Measurements from ENCODE around the gene LRRC40.
A peak's percentile ranks its signal among the peaks of the same experiment; 100 is the strongest.
"Not testable (repeated sequence)": the region's sequence is repeated elsewhere in the genome, so short reads cannot be mapped to it uniquely, and the experiment has no call there.

The LRRC40 gene

DNA sequence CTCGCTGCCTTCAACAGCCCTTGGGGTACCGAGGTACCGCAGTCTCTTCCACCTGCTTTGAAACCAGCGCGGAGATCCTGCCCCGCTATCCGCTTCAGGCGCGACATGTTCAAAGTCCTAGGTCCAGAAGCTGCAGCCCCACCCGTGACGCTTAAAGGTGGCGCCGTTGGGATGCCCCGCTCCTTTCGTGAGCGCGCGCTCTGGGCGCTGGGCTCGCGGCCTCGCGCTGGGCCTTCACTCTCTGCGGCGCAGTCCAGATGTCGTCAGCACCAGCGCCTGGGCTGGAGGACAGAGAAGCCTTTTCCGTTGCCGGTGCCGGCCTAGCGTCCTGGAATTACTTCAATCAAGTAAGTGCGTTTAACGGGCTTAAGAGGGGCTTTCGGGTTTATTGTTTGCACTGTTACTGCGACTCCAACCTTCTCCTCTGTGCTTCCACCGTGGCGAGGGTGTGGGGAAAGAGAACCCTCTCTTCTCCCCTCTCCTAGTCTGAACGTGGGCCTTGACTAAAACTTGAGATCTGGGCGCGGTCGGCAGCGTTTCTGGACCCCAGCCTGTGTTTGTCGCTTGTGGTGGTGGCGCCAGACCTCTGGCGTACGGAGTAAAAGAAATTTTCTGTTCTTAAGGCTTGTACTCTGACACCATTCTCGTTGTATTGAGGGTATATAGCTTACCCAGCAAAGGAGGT is at the start of gene LRRC40:
TSS of gene LRRC40 (minus strand) at position 146 of the 685 bp plus-strand sequence. CDS start at position 107, 39 bp downstream.
- DNase-seq, result peak; percentile 84

DNA sequence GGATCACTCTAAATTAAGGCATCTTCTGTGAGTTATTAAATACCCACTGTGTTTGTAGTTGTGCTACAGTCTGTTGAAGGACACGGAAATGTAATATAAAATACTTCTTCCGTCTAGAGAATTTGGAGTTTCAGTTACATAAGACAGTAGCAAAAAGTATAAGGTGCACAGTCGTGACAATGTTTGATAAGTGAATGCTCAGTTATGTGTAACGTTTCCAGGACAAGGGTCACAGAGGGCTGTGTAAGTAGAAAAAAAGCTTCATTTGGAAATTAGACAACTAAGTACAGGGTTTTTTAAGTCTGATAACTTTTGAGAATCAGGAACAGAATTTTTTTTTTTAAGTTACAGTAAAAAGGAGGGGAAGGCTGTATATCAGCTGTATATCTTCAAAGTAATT is 43.4 kb upstream of the LRRC40 start:
- DNase-seq, result no peak

DNA sequence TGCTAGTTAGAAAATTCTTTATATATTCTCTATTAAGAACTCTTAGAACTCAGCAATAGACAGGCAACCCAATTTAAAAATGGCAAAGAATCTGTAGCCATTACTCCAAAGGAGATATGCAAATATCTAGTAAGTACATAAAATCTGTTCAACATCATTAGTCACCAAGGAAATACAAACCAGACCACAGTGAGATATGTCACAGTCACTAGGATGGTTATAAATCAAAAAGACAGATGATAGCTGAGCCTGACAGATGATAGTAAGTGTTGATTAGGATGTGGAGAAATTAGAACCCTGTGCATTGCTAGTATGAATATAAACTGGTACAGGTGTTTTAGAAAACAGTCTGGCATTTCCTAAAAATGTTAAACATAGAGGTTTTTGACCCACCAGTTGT is 42.4 kb upstream of the LRRC40 start:
- no peak for DNase-seq

DNA sequence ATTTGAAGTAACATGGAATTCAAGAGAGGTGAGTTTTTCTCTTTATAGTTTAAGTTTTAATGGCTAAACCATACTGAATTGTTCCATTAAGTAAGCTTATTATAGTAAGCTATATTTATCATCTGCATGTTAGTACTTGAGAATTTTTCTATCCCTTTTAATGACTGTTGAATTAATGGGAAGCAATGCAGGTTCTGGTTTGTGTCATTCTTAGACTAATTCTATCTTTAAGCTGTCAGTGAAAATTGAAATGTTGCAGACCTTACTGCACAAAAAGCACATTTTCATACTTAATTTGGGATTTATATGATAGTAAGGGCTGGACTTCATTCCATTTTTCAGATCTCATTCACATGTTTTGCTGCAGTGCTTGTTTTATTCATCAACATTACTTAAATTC is 41.7 kb upstream of the LRRC40 start:
- no peak for DNase-seq

DNA sequence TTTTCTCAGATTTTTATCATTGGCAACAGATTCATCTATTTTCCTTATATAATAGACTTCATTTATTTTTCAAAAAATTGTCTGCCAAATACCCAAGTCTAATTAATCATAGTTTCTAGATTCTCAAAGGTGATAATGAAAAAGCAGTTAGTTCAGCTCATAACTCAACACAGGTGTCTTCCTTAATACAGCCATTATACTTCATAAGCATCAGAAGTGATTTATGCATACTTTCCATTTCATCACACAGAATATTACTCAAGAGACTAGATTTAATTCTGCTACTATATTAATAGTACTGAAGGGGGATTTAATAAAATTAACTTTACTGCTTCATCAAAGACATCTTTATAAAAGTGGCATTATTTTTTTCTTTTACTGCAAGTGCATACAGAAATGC is 34.6 kb upstream of the LRRC40 start:
- no peak for DNase-seq

DNA sequence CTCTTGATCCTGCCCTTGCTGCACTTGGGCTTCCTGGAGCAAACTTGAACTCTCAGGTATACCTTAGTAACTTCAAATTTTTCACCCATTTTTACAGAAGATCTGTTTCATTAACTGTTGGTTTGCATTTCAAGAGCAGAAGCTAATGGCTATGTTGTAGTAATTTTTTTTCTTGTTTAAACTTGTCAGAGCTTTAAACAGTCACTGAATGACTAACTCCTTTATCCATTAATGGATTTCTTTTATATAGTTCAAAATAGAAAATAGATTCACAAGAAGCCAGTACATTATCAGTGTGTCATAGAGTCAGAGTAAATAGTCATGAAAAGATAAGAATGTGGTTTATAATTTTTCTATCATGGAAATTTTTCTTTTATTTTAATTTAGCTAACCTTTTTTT is 29.4 kb upstream of the LRRC40 start:
- DNase-seq, result no peak

DNA sequence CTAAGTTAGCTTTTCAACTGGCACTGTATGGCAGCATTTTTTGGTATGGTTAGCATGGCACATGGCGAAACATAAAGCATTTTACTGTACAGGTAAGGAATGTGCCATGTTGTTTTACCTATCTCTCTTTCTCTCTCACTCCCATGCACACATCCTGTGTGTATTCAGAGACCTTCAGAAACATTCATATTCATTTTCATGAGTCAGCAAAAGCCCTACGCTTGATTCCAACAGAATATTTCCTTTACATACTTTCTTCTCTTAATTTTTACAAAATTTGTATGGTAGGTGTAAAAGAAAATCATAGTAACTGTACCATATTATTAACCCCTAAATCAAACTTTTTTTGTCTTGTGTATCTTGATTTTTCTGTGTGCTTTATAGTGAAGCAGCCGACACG is 26.1 kb upstream of the LRRC40 start:
- no peak for DNase-seq

DNA sequence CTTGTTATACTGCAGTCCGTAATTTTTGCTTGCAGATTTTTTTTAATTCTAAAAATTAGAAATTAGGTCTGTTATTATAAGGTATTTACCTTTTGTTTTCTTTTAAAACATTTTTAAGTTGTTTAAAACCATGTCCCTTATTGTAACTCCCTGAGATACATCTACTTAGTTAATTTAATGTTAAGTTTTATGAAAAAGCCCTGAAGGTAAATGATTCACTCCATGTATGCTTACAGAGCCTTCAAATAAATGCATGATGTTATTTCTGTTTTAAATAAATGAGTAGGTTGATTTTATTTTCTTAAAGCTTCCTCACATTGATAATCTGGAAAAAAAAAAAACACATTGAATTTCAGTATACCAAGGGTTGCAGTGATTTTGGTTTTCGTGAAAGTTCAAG is 23.3 kb upstream of the LRRC40 start:
- DNase-seq, result no peak

DNA sequence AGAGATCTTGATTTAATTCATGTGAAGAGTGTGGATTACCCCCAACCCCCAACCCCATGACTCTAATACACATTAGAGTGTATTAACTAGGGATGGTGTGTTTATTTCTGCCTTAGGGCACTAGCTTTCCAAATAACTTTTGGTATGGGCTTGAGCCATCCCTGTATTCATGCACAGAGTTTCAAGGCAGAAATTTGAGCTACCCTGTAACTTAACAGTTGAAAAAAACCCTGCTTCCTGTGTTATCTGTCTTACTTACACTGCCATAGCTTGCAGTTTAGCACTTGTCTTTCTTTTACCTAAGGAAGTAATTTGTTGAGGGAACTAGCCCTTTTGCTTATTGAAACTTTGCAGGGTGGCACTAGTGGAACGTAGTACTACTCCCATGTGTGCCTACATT is 22.1 kb upstream of the LRRC40 start:
- DNase-seq, result no peak

DNA sequence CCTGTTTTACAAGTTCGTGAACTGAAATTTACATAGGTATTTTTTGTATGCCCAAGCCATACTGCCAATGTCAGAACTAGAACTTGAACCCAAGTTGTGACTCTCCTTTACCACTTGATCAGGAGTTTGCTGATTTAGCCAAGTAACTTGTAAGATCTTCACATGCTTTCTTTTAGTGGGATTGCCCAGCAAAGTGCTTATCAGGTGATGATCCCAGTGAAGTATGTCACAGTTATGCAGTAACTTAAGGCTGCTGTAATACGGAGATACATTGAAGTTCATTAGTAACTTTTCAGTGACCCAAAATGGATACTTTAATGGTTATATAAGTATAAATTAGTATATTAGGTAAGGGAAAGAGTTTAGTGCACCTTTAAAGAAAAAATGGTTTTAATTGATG is 19.6 kb upstream of the LRRC40 start:
- DNase-seq, result no peak

DNA sequence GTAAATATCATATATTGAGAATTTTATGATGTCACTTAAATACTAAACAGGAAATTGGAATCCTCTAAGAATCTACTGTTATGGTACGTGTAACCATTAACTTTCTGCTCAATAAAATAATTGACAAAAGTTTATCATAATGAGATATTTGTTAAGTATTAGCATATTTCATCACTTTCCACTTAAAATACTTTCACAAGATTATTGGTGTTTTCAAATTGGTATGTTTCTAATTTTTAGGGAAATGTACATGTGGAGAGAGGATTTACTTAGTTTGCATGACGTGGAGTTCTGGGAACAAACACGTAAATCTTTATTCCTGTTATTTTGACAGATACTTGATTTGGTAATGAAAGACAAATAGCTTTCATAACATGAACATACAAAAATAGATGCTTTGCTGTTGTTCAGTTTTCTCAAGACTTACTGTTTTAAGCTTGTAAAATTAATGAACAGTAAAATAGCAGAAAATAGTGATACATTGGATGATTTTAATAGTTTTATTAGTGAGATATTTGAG is 17.4 kb upstream of the LRRC40 start:
- no peak for DNase-seq

DNA sequence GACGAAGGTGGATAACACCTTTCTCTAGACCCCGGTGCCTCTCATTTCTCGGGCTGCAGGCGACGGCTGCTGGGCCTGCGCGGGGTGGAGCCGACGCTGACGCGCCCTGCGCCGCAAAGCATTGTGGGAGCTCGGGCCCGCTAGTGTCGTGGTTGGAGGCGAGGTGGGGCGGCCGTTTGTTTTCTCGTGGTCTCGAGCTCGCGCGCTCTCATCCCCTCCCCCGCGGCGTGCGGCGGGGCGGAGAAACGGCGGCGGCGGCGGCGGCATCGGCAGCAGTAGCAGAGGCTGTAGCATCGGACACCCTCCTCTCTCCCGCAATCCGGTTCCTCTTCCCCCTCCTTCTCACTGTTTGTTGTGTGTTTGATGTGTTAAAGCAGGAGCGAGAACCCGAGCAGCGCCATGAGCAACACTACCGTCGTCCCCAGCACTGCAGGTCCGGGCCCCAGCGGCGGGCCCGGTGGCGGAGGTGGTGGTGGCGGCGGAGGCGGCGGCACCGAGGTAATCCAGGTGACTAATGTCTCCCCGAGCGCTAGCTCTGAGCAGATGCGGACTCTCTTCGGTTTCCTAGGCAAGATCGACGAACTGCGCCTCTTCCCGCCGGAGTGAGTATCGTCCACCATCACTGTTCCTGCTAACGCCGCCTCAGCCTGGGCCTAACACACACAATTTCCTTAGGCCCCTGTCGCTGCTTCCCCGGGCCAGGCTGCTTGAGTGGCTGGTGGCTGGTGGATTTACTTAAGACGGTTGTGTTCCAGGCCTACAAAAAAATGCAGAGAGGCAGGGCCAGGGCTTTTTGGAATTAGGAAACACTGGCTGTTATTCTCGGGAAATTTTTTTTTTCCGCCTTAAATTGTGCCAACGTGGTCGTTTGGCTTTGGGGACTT is 16.1 kb upstream of the LRRC40 start, which contains the start of gene SRSF11:
TSS of gene SRSF11 (plus strand) at position 143 of the 884 bp plus-strand sequence. CDS start at position 400, 257 bp downstream.
- DNase-seq, result peak; percentile 87

DNA sequence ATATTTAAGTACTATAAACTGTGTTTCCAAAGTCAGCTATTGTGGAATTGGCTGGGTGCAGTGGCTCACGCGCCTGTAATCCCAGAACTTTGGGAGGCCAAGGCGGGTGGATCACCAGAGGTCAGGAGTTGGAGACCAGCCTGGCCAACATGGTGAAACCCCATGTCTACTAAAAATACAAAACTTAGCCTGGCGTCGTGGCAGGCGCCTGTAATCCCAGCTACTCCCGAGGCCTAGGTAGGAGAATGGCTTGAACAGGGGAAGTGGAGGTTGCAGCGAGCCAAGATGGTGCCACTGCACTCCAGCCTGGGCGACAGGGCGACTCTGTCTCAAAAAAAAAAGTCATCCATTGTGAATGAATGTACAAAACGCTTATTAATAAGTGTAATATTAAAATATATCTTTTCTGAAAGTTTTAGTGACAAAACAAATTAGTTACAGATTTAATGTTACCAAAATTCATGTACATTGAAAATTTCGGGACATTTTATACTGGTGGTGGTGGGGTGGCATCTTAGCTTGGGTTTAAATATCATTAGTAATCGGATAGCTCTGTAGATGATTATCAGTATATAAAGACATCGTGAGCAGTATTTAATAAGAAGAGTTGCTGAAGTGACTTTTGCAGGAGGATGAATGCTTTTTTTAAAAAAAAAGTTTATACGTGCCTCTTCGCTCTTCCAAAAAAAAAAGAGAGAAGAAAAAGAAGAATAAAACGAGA is 15.3 kb upstream of the LRRC40 start:
- no peak for DNase-seq

DNA sequence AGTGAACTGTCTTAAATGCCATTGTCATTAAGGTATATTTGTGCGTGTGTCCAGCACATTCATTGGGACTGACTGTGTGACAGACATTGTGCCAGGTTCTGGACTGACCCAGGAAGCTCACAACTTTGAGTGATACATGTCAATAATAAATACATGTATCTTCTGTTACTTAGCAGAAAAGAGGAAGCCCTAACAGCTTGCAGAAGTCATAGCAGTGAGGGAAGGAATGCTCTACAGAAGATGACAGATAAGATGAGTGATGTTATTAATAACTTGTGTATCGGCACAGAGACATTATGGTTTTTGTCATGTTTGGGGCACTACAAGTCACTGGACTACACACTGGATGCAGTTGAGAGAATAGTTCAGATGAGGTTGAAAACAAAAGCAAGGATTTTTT is 14.6 kb upstream of the LRRC40 start:
- DNase-seq, result no peak

DNA sequence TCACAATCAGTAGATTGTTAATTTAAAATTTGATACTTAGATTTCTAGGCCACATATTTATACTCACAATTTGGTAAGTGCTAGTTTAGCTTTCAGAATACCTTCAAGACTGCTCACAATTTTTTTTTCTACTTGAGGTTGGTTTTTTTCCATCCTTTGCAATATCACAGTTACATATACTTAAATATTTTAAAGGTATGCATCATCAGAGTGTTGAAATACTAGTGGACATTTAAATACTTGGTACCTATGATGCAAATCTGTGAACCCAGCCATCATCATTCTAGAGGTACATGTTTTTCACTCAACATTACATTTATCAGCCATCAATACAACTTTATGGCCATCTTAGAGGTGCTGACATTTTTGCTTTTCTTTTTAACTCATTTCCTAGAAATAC is 6.2 kb upstream of the LRRC40 start:
- DNase-seq, result no peak

DNA sequence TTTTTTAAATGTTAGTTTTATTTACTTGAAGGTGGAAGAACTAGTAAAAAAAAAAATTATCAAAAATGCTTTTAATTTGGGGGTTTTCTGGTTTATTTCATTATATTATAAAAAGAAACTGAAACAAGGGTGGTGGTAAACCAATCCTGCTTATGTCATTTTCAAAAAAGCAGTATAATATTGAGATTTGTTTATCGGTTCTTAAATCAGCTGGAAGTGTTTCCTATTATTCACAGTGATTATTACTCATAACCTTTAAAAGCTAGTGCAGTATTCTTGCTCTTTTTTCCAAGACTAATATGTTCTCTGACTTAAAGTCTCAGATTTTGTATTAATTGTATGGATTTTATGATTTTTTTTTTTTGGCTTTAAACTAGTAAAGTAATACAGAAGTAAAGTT is 5.4 kb upstream of the LRRC40 start:
- DNase-seq, result no peak

DNA sequence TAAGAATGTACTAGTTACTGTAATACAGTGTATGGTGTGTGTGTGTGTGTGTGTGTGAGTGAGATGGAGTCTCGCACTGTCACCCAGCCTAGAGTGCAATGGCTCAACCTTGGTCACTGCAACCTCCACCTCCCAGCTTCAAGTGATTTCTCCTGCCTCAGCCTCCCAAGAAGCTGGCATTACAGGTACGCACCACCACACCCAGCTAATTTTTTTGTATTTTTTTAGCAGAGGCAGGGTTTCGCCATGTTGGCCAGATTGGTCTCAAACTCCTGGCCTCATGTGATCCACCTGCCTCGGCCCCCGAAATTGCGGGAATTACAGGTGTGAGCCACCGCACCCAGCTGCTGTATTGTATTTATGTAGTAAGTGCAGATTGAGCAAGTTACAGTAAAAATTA is 2.9 kb upstream of the LRRC40 start:
- no peak for DNase-seq

DNA sequence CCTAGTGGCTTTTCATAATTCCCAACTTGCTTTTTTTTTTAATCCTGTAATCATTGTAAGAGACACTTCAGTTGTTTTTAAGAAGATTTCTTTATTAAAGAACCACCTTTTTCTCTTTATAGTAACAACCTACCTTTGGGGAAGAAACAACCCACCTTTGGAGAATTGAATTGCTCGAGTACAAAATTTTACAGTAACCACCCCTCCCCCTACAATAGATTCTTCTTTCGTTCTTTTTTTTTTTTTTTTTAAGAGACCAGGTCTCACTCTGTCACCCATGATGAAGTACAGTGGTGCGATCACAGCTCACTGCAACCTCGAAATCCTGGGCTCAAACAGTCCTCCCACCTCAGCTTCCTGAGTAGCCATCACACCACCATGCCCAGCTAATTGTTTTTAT is 2.1 kb upstream of the LRRC40 start:
- no peak for DNase-seq

DNA sequence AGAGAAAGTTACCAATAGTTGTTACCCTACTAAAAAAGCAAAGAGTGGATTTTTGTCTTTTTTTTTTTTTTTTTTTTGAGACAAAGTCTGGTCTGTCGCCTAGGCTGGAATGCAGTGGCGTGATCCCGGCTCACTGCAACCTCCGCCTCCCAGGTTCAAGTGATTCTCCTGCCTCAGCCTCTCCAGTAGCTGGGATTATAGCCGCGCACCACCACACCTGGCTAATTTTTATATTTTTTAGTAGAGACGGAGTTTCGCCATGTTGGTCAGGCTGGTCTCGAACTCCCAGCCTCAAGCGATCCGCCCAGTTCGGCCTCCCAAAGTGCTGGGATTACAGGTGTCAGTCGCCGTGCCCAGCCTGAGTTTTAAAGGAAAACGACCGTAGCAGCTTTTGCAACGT is 1.5 kb upstream of the LRRC40 start:
- DNase-seq, result not testable (repeated sequence)

DNA sequence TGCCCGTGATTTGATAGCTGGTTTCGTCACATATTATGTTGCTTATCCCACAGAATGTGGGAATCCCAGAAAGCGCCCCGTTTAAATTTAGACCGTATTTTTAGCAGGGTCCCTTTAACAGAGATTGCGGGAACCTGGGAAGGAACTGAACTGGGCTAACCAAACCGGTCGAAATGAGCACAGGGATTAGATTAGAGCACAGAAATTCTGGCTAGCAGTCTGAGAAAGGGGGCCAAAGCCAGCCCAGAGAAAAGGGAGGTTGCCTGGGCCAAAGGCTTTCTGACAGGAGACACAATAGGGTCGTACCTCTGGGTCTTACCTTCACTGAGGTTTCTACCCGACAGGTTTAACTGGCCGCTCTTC is 327 bp downstream of the LRRC40 start:
- DNase-seq, result no peak

DNA sequence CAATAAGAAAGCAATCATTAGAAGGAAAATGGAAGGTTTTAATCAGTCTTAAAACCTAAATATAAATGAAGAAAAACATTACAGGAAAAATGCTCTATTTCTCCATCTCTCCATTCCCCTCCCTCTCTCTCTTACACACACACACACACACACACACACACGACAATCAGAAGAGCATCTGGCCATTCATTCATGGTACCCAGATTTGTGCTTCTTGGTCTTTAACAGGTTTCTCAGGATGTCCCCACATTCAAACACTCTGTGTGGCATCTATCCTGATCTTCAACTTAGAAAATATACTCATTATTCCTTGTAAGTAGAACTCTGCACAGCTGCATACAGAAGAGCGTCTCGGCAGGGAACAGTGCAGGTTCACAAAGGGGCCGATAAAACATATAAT is 779 bp downstream of the LRRC40 start:
- DNase-seq, result no peak

DNA sequence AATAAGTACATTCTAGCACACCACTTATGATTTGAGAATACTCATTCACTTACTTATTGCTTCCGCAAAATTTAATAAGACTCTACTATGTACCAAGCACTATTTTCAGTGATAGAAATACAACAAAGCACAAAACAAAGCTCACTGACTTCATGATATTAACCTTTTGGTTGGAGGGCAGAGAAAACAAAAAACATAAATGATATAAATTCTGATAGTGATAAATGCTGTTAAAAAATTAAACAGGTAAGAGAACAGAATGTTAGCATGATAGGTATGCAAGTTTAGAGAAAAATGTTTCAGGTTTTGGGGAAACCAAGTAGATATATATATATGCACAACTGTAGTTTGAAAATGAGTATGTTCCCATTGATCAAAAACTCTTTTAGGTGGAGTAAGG is 1.2 kb downstream of the LRRC40 start:
- DNase-seq, result no peak

DNA sequence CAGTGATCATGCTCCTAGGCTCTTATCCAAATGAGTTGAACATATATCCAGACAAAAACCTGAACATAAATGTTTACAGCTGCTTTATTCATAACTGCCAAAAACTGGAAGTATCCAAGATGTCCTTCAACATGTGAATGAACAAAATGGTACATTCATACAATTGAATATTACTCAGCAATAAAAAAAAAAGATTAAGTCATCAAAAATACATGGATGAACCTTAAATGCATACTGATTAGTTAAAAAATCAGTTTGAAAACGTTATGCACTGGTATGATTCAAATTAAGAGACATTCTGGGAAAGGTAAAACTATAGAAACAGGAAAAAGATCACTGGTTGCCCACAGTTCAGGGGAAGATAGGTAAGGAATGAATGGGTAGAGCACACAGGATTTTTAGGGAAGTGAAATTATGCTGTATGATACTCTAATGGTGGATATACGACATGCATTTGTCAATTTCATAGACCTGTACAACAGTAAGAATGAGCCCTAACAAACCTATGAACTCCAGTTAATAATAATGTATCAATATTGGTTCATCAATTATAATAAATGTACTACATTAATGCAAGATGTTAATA is 3.1 kb downstream of the LRRC40 start:
- DNase-seq, result no peak

Measured in NCI-H1092 (cell line).